ENCODE data around the gene WDR31.

Gene WDR31

DNA sequence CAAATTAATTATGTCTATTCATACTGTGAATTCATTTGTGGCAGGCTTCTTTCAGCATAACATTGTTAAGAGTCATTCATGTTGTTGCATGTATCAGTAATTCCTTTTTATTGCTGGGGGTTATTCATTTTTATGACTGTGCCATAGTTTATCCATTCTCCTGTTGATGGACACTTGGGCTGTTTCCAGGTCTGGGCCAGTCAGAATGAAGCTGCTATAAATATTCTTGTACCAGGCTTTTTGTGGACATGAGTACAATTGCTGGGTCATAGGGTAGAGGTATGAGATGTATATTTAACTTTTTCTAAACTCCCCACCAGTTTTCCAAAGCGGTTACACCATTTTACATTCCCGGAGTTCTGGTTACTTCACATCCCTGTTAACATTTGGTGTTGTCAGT is 51.0 kb downstream of the WDR31 start:
- no peaks in the 10 kb centered on the region for H3K4me1 ChIP-seq (ENCODE audit: control insufficient read depth, insufficient read depth, low read length)
- H3K9me3 ChIP-seq (ENCODE audit: control insufficient read depth, insufficient read depth, low read depth, low read length), result no peaks in the 10 kb centered on the region
- CTCF ChIA-PET, result interaction anchor here (0.7 kb wide), 1 partner anchor 316 kb away, joined by 4 read pairs; no protein-coding TSS in a partner anchor
- POLR2A ChIA-PET, result no interaction called here
- no peak overlapping the region for H3K4me3 ChIP-seq (ENCODE audit: low read depth, low read length)
- H3K36me3 ChIP-seq (ENCODE audit: control insufficient read depth in 2 of 2, insufficient read depth in 1 of 2, low read length in 2 of 2), result peaks cover 49 to 95% of the 10 kb centered on the region in 2 experiments
- H3K27ac ChIP-seq (ENCODE audit: extremely low read depth, low read depth, low read length), result no peak overlapping the region
- TF ChIP-seq ZNF701 (tag by site-specific recombination; IDR thresholded peaks at IDR 0.05) (no peak), ZNF548 (tag by site-specific recombination; IDR thresholded peaks at IDR 0.05) (no peak)

DNA sequence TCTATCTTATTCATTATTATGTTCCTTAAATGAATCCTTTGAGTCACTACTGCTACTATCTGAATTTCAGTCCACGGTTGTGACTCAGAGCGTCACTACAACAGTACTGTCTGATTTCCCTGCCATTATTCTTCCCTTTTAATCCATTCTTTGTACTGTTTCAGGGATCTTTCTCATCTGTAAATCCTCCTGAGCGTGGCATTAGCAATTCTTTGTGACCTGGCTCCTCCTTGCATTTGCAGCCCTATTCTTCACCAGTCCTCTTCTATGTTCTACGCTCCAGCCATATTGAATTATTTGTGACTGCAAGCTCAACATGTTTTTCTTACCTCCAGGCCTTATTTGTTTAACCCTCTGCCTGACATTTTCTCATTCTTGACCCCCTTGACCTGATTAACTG is 58.7 kb downstream of the WDR31 start:
- H3K4me3 ChIP-seq (ENCODE audit: low read depth, low read length), result no peak overlapping the region
- peaks cover 61 to 89% of the 10 kb centered on the region in 2 experiments for H3K36me3 ChIP-seq (ENCODE audit: control insufficient read depth in 2 of 2, insufficient read depth in 1 of 2, low read length in 2 of 2)
- CTCF ChIA-PET, result no interaction called here
- H3K27ac ChIP-seq (ENCODE audit: extremely low read depth, low read depth, low read length), result no peak overlapping the region
- no peaks in the 10 kb centered on the region for H3K4me1 ChIP-seq (ENCODE audit: control insufficient read depth, insufficient read depth, low read length)
- POLR2A ChIA-PET, result no interaction called here
- no peaks in the 10 kb centered on the region for H3K9me3 ChIP-seq (ENCODE audit: control insufficient read depth, insufficient read depth, low read depth, low read length)
- TF ChIP-seq ZNF830 (tag by site-specific recombination; IDR thresholded peaks at IDR 0.05; ENCODE audit: low read depth) (no peak), ZNF776 (tag by site-specific recombination; IDR thresholded peaks at IDR 0.05; ENCODE audit: borderline replicate concordance) (no peak), GFI1B (tag by site-specific recombination; IDR thresholded peaks at IDR 0.05) (no peak)
- TF ChIP-seq, protein P1, sequence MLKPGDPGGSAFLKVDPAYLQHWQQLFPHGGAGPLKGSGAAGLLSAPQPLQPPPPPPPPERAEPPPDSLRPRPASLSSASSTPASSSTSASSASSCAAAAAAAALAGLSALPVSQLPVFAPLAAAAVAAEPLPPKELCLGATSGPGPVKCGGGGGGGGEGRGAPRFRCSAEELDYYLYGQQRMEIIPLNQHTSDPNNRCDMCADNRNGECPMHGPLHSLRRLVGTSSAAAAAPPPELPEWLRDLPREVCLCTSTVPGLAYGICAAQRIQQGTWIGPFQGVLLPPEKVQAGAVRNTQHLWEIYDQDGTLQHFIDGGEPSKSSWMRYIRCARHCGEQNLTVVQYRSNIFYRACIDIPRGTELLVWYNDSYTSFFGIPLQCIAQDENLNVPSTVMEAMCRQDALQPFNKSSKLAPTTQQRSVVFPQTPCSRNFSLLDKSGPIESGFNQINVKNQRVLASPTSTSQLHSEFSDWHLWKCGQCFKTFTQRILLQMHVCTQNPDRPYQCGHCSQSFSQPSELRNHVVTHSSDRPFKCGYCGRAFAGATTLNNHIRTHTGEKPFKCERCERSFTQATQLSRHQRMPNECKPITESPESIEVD (tag by site-specific recombination; IDR thresholded peaks at IDR 0.05), result no peak

- H3K27ac ChIP-seq (ENCODE audit: extremely low read depth, low read depth, low read length), result no peak overlapping the region
- peaks cover 45 to 68% of the 10 kb centered on the region in 2 experiments for H3K36me3 ChIP-seq (ENCODE audit: control insufficient read depth in 2 of 2, insufficient read depth in 1 of 2, low read length in 2 of 2)
- H3K4me3 ChIP-seq (ENCODE audit: low read depth, low read length), result no peak overlapping the region
- ChIA-PET POLR2A (no interaction called here), CTCF (interaction anchor here (1.0 kb wide), 1 partner anchor 313 kb away, joined by 3 read pairs; no protein-coding TSS in a partner anchor)
- TF ChIP-seq ZNF777 (tag by site-specific recombination; IDR thresholded peaks at IDR 0.05; ENCODE audit: borderline replicate concordance), result no peak
- no peak for TF ChIP-seq ZNF19 (tag by site-specific recombination; IDR thresholded peaks at IDR 0.05; ENCODE audit: low read depth)
- TF ChIP-seq ZNF16 (tag by site-specific recombination; IDR thresholded peaks at IDR 0.05; ENCODE audit: low read depth), result no peak
- TF ChIP-seq MEIS1 (CRISPR knock-in tag; IDR thresholded peaks at IDR 0.05; ENCODE audit: borderline replicate concordance), result no peak
- no peak for TF ChIP-seq ZNF776 (tag by site-specific recombination; IDR thresholded peaks at IDR 0.05; ENCODE audit: borderline replicate concordance)
- no peak for TF ChIP-seq ZBTB21 (tag by site-specific recombination; IDR thresholded peaks at IDR 0.05)
- no peak for TF ChIP-seq ZNF501 (tag by site-specific recombination; IDR thresholded peaks at IDR 0.05)
- TF ChIP-seq, protein P2, sequence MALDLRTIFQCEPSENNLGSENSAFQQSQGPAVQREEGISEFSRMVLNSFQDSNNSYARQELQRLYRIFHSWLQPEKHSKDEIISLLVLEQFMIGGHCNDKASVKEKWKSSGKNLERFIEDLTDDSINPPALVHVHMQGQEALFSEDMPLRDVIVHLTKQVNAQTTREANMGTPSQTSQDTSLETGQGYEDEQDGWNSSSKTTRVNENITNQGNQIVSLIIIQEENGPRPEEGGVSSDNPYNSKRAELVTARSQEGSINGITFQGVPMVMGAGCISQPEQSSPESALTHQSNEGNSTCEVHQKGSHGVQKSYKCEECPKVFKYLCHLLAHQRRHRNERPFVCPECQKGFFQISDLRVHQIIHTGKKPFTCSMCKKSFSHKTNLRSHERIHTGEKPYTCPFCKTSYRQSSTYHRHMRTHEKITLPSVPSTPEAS (tag by site-specific recombination; IDR thresholded peaks at IDR 0.05), result no peak
- TF ChIP-seq, protein P3, sequence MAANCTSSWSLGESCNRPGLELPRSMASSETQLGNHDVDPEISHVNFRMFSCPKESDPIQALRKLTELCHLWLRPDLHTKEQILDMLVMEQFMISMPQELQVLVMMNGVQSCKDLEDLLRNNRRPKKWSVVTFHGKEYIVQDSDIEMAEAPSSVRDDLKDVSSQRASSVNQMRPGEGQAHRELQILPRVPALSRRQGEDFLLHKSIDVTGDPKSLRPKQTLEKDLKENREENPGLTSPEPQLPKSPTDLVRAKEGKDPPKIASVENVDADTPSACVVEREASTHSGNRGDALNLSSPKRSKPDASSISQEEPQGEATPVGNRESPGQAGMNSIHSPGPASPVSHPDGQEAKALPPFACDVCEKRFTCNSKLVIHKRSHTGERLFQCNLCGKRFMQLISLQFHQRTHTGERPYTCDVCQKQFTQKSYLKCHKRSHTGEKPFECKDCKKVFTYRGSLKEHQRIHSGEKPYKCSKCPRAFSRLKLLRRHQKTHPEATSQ (tag by site-specific recombination; IDR thresholded peaks at IDR 0.05), result no peak
- H3K9me3 ChIP-seq (ENCODE audit: control insufficient read depth, insufficient read depth, low read depth, low read length), result no peaks in the 10 kb centered on the region
- 0 out of 2 replicates have a peak, but pooled peaks cover 3% of the 10 kb centered on the region for H3K4me1 ChIP-seq (ENCODE audit: control insufficient read depth, insufficient read depth, low read length)
These were observed 61.2 kb downstream of the WDR31 start for GRCh38 chr9:113278840-113279239.

Data from HEK293 (cell line).